Esophagus muscularis mucosa (tissue), 3 donors: ENCODE results near the gene PTPN1.

ENCODE experiments used
- CTCF ChIP-seq, 3 experiments: fragments of 200-600 bp in 2 of 3; fragments of 450-650 bp in 1 of 3; sonication (generic) in 2 of 3; IDR thresholded peaks; one replicate each; pipeline ENCODE4 v1.5.1; 2017 to 2019; ENCODE audit warnings: antibody characterized with exemption in 3 of 3, mild to moderate bottlenecking in 2 of 3, moderate library complexity in 1 of 3
- POLR2A ChIP-seq: fragments of 450-650 bp; IDR thresholded peaks from one replicate; pipeline ENCODE4 v1.6.1; 2017; ENCODE audit warnings: antibody characterized with exemption, moderate library complexity, mild to moderate bottlenecking, low read depth

- TF ChIP-seq CTCF (IDR thresholded peaks at IDR 0.05) (no peak), POLR2A (no peak)
Observed at GRCh38 chr20:50572938-50573777, 63.0 kb downstream of the PTPN1 start.
